ENCODE results near the gene ZNF534.
"Not testable (repeated sequence)": the region's sequence is repeated elsewhere in the genome, so short reads cannot be mapped to it uniquely, and the experiment has no call there.

DNA sequence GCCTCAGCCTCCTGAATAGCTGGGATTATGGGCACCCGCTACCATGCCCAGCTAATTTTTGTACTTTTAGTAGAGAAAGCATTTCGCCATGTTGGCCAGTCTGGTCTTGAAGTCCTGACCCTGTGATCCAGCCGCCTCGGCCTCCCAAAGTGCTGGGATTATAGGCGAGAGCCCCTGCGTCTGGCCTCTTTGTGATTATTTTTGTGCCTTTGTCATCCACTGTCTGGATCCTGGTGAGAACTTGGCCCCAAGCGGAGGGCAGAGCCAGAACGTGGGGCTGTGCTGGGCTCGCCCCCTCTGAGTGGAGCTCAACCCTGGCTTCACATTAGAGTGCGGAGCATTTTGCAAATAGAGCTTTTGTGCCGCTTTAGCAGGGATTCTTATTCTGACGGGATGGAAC lies 72.0 kb downstream of the ZNF534 start:
- TF ChIP-seq, protein P1, sequence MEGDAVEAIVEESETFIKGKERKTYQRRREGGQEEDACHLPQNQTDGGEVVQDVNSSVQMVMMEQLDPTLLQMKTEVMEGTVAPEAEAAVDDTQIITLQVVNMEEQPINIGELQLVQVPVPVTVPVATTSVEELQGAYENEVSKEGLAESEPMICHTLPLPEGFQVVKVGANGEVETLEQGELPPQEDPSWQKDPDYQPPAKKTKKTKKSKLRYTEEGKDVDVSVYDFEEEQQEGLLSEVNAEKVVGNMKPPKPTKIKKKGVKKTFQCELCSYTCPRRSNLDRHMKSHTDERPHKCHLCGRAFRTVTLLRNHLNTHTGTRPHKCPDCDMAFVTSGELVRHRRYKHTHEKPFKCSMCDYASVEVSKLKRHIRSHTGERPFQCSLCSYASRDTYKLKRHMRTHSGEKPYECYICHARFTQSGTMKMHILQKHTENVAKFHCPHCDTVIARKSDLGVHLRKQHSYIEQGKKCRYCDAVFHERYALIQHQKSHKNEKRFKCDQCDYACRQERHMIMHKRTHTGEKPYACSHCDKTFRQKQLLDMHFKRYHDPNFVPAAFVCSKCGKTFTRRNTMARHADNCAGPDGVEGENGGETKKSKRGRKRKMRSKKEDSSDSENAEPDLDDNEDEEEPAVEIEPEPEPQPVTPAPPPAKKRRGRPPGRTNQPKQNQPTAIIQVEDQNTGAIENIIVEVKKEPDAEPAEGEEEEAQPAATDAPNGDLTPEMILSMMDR (IDR thresholded peaks at IDR 0.05) = not testable (repeated sequence)
- not testable (repeated sequence) for TF ChIP-seq POLR2A (IDR thresholded peaks at IDR 0.05)

Measured in adrenal gland (tissue), 5 donors.